Stimulated activated CD4-positive, alpha-beta T cell treated with anti-CD3 and anti-CD28 coated beads, Interleukin-4, amount 100 ng/mL, for 48 hours (primary cell): ENCODE data around the gene CSTF3.
"Not testable (repeated sequence)": the region's sequence is repeated elsewhere in the genome, so short reads cannot be mapped to it uniquely, and the experiment has no call there.

ENCODE experiments used
- DNase-seq, 2 donors: peaks; one replicate each; pipeline ENCODE4 v3.0.0-alpha.2; 2020; ENCODE audit warnings: low read depth in 2 of 2

The CSTF3 gene

GRCh38 chr11:33086017-33086416 lies 75.3 kb downstream of the CSTF3 start:
- DNase-seq = no peak

- no peak for DNase-seq
Observed at GRCh38 chr11:33083918-33084317, 77.4 kb downstream of the CSTF3 start.

GRCh38 chr11:33072465-33072864 lies 88.8 kb downstream of the CSTF3 start:
- DNase-seq = no peak

- DNase-seq = no peak
Observed at GRCh38 chr11:33068611-33069340, 92.5 kb downstream of the CSTF3 start.

GRCh38 chr11:33067294-33067693 lies 94.0 kb downstream of the CSTF3 start:
- DNase-seq = no peak

GRCh38 chr11:33065445-33066178 lies 95.7 kb downstream of the CSTF3 start:
- DNase-seq = peak; percentile 62 to 70

GRCh38 chr11:33064866-33065265 lies 96.4 kb downstream of the CSTF3 start:
- no peak for DNase-seq

GRCh38 chr11:33064033-33064825 lies 97.1 kb downstream of the CSTF3 start:
- no peak for DNase-seq

GRCh38 chr11:33063326-33063881 lies 97.9 kb downstream of the CSTF3 start:
- DNase-seq = no peak

- DNase-seq = no peak
Observed at GRCh38 chr11:33062137-33062536, 99.1 kb downstream of the CSTF3 start.

- DNase-seq = no peak
Observed at GRCh38 chr11:33060271-33060670, 101.0 kb downstream of the CSTF3 start.

- DNase-seq = no peak
Observed at GRCh38 chr11:33059331-33060007, 101.8 kb downstream of the CSTF3 start.

GRCh38 chr11:33057284-33057683 lies 104.0 kb downstream of the CSTF3 start:
- no peak for DNase-seq

GRCh38 chr11:33055375-33055774 lies 105.9 kb downstream of the CSTF3 start:
- no peak for DNase-seq

GRCh38 chr11:33052231-33052630 lies 109.0 kb downstream of the CSTF3 start:
- no peak for DNase-seq

GRCh38 chr11:33049565-33050408 lies 111.5 kb downstream of the CSTF3 start:
- DNase-seq = not testable (repeated sequence)

GRCh38 chr11:33048701-33049100 lies 112.6 kb downstream of the CSTF3 start:
- not testable (repeated sequence) for DNase-seq

- no peak for DNase-seq
Observed at GRCh38 chr11:33045551-33046255, 115.6 kb downstream of the CSTF3 start.

GRCh38 chr11:33044285-33044756 lies 117.0 kb downstream of the CSTF3 start:
- no peak for DNase-seq
